NCI-H2171 treated with DMSO at 0.1 percent for 48 hours (cell line): ENCODE measurements around the gene CAMTA1.
A peak's percentile ranks its signal among the peaks of the same experiment; 100 is the strongest.

Experiments used
- DNase-seq: peaks from one replicate; lab custom pipeline; 2025; lab: John Stamatoyannopoulos, UW

Gene CAMTA1

GRCh38 chr1:7077136-7077535, 291.9 kb downstream of the CAMTA1 start:
- DNase-seq, result no peak

- DNase-seq, result no peak
Observed at GRCh38 chr1:7077970-7078369, 292.7 kb downstream of the CAMTA1 start.

GRCh38 chr1:7079637-7080036, 294.4 kb downstream of the CAMTA1 start:
- DNase-seq, result peak; percentile 40

GRCh38 chr1:7084232-7084894, 299.1 kb downstream of the CAMTA1 start:
- DNase-seq, result peak; percentile 89

GRCh38 chr1:7085521-7085920, 300.3 kb downstream of the CAMTA1 start:
- DNase-seq, result no peak

- no peak for DNase-seq
Observed at GRCh38 chr1:7086106-7086505, 300.9 kb downstream of the CAMTA1 start.

GRCh38 chr1:7087888-7088287, 302.6 kb downstream of the CAMTA1 start:
- no peak for DNase-seq

DNA sequence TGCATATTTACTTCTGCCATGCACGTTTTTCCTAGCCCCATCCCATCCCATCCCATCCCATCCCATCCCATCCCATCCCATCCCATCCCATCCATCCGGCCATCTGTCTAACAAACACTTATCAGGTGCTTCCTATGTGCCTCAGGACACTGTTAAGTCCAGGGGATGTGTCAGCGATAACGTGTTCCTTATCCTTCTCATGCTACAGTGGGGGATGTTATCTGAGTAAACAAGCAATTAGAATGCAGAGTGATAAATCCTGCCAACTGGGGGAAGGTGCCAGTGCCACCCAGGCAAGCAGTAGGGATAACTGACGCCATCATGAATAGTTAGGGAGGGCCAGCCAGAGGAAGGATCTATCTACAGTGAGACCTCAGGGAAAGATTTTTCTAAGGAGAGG, 304.2 kb downstream of the CAMTA1 start:
- no peak for DNase-seq

GRCh38 chr1:7093297-7093696, 308.0 kb downstream of the CAMTA1 start:
- no peak for DNase-seq

- DNase-seq, result no peak
Observed at GRCh38 chr1:7094086-7094485, 308.8 kb downstream of the CAMTA1 start.

DNA sequence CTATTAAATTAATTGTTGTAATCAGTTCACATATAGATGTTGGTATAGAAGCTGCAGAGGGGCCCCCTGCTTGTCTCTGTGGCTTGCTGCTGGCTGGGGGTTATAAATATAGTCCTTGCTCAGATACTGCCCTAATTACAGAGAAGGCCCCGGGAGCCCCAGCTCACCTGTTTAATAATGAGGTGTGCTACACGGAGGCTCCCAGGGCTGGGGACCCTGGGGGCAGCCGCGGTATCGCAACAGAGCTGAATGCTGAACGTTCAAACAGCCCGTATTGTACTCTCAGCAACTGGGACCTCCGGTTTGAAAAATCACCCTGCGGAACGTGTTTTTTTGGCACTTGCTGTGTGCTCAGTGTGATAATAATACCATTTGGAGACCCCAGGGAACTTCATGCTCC, 309.3 kb downstream of the CAMTA1 start:
- no peak for DNase-seq

DNA sequence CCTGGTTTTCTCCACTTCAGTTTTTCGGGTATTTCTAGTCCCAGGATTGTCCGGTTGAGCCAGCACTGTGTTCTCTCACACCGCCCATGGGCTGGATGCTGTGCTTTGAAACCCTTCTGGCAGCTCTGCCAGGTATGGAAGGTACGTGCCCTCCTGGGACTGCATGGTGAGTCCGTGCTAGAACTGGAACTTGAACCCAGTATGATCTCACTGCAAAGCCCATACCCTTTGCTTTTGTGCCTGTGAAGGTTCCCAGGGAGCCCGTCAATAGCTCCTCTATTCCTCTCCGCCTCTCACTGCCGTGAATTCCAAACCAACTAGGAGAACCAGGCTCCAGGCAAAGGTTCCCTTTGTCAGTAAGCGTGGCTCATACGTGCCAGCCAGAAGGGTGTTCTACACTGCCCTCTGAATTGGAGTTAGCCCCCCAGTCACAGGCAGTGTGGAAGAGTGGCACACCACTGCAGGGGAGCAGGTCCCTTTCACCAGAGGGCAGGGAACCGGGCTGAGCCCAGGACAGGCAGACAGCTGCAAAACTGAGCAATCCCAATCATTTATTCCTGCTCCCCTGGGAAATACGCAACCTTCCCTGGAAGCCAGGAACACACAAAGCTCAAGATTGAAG, 310.2 kb downstream of the CAMTA1 start:
- DNase-seq, result no peak

DNA sequence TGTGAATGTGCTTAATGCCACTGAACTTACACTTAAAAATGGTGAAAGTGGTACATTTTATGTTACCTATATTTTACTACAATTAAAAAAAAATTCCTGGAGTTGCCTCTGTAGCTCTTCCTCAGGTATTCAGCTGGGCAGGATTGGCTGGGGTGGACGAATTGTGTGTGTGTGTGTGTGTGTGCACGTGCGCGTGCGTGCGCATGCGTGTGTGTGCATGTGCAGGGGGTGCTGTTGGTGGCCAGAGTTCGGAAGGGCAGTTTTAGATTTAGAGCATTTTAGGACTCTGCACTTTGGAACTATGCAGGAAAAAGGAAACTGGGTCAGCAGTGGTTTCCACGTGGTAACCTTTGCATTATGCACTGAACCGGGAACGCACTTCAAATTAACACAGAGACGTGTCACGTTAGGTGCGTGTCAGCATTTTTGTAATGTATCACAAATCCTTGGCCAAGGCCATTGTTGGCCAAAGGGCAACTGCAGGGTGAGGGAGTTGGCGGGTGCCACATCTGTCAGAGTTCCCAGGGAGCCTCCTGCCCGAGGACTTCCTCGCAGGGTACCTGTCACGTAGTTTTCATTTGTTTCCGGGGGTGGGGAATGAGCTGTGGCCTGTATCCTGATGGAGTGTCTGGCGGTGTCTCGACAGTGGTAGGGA, 312.8 kb downstream of the CAMTA1 start:
- no peak for DNase-seq

- DNase-seq, result no peak
Observed at GRCh38 chr1:7098641-7099040, 313.4 kb downstream of the CAMTA1 start.

DNA sequence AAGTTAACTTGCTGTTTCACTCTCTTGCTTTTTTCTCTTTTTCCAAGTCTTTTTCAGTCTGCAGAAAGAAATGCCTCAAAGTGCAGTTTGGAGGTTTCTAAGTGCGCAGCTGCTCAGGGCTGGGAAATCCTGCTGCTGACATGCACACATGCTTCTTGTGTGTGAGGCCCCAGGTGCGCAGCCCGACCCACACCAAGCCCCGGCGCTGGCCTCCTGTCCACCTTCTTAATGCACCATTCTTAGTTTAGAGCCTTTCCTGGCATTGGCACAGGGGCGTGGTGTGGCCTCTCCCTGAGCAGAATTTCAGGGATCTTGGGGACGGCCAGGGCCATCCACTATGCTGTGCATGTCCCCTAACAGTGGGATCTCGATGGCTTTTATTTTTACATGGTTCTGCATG, 315.2 kb downstream of the CAMTA1 start:
- DNase-seq, result no peak

GRCh38 chr1:7101187-7101586, 315.9 kb downstream of the CAMTA1 start:
- no peak for DNase-seq

GRCh38 chr1:7103361-7103782, 318.1 kb downstream of the CAMTA1 start:
- no peak for DNase-seq

DNA sequence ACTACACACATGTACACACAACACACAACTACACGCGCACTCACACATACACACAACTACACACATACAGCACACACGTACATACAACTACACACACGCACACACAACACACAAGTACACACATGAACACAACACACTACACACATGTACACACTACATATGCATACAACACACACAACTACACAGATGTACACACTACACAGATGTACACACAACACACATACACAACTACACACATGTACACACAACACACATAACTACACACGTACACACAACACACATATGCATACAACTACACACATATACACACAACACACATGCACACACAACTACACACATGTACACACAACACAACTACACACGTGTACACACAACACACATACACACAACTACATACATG, 318.6 kb downstream of the CAMTA1 start:
- DNase-seq, result no peak

GRCh38 chr1:7104339-7104738, 319.1 kb downstream of the CAMTA1 start:
- DNase-seq, result peak; percentile 92

DNA sequence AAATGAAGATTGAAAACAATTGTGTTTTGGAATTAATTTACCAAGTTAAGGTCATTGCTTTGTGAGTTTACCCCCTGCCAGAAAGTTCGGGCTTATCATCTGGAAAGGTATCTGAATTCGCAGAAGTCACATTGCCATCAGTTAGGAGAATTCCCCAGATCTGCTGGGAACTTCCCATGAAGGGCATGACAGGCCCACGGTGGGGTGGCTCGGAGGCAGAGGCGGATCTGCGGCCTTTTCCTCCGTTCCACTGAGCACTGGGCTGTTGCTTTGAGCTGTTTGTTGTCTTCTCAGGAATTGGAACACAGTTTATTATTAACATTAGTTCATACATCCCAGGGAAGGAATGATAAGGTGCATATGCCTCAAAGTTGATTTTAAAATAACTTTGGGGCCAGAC, 320.0 kb downstream of the CAMTA1 start:
- DNase-seq, result no peak

DNA sequence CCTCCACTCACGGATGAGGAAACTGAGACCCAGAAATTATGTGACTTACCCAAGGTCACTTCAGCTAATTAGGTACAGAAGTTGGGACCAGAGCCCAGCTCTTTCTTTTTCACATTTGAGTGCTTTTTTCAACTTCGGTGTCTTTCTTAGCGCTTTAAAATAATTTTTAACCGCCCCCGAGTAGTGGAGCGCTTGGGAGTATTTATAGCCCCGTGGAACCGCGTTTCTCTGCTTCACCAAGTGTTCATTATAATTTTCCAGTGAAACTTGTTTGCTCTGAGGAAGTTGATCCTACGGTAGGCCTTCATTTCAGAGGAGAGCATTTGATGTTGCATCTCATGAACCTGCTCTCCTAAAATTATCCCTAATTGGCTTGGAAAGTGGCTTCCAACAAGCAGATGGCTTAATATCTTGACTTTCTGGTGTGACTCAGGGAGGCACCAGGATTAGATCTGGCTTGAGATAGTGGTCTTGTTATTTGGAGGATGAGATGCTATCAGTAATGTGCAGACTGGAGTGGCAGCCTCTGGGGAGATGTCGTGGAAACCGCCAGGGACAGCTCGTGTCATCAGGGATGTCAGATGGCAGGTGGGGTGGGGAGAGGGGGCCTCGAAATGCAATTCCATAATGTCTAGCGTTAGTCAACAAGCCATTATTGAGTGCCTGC, 321.3 kb downstream of the CAMTA1 start:
- DNase-seq, result peak; percentile 84

GRCh38 chr1:7107109-7107830, 322.0 kb downstream of the CAMTA1 start:
- DNase-seq, result no peak
